ENCODE data around the gene FA2H. TPM values are rescaled to one million over a fixed set of nuclear protein-coding genes. Genes with fewer than 3 reads are reported as not detected.
"Not testable (repeated sequence)": the region's sequence is repeated elsewhere in the genome, so short reads cannot be mapped to it uniquely, and the experiment has no call there.

FA2H gene
- total RNA-seq, 1 experiment from 2014 or later: not detected

GRCh38 chr16:74738113-74738541 is 36.5 kb downstream of the FA2H start:
- DNase-seq: no peak
- H3K27me3 ChIP-seq: no peaks in the 10 kb centered on the region
- H3K4me3 ChIP-seq: no peak overlapping the region
- H3K9me3 ChIP-seq: no peaks in the 10 kb centered on the region
- no peaks in the 10 kb centered on the region for H3K36me3 ChIP-seq

- no peaks in the 10 kb centered on the region for H3K36me3 ChIP-seq
- no peak for DNase-seq
- no peaks in the 10 kb centered on the region for H3K9me3 ChIP-seq
- no peak overlapping the region for H3K4me3 ChIP-seq
- no peaks in the 10 kb centered on the region for H3K27me3 ChIP-seq
Measured at GRCh38 chr16:74737521-74737920, 37.1 kb downstream of the FA2H start.

DNA sequence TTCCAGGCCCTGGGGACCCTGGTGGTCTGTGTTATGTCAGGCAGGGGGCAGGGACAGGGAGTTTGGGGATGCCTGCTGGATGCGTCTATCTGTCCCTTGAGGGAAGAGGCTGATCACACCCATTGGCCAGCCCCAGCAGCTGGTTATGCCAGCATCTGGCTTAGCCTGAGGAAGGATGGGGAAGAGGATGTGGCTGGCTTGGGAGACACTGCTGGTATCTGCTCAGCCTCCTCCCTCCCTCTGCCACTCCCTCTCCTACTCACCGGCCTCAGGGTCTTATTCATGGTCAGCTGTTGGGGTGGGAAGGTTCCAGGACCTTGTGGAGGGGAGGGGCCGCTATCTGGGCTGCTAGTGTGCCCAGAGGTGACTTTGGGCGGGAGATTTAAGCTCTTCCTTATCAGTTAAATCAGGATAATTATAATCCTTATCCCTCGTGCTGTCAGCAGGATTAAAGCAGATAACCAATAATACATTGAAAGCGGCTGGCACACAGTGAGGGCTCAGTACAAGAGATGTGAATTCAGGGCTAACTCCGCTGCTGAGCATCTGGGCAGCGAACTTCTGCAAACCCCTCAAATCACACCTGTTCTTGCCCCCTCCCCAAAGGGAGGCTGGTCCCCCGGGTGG is 38.0 kb downstream of the FA2H start:
- no peaks in the 10 kb centered on the region for H3K9me3 ChIP-seq
- no peak for DNase-seq
- H3K27me3 ChIP-seq: no peaks in the 10 kb centered on the region
- H3K4me3 ChIP-seq: no peak overlapping the region
- H3K36me3 ChIP-seq: no peaks in the 10 kb centered on the region

DNA sequence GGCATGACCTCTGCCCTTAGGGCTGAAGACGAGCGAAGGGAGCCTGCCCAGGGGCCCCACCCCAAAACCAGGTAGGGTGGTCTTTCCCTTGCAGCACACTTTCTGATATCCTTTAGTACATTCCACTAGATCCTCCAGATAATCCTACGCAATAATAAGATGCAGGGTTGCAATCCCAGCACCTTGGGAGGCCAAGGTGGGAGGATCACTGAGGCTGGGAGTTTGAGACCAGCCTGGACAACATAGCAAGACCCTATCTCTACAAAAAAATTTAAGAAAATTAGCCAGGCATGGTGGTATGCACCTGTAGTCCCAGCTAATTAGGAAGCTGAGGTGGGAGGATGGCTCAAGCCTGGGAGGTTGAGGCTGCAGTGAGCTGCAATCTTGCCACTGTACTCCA is 39.1 kb downstream of the FA2H start:
- Histone ChIP-seq H3K9me3 (no peaks in the 10 kb centered on the region), H3K36me3 (no peaks in the 10 kb centered on the region), H3K4me3 (no peak overlapping the region), H3K27me3 (no peaks in the 10 kb centered on the region)
- DNase-seq: no peak

DNA sequence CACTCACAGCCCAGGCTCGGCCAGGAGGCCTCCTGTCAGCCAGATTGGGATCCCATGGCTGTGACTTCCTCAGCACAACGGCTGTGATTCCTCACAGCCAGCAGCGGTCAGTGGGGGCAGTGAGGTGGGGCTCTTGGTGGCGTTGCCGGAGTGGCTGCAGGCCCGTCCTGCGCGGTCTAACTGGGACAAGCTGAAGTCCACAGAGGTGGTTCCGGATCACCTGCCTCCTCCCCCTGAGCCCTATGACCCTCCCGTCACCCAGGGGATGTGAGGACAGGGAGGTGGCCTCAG is 39.5 kb downstream of the FA2H start:
- Histone ChIP-seq H3K9me3 (no peaks in the 10 kb centered on the region), H3K36me3 (no peaks in the 10 kb centered on the region), H3K27me3 (no peaks in the 10 kb centered on the region), H3K4me3 (no peak overlapping the region)
- DNase-seq: no peak

- Histone ChIP-seq H3K36me3 (no peaks in the 10 kb centered on the region), H3K4me3 (no peak overlapping the region), H3K27me3 (no peaks in the 10 kb centered on the region), H3K9me3 (no peaks in the 10 kb centered on the region)
- no peak for DNase-seq
Measured at GRCh38 chr16:74734361-74735161, 40.1 kb downstream of the FA2H start.

- Histone ChIP-seq H3K4me3 (no peak overlapping the region), H3K9me3 (no peaks in the 10 kb centered on the region), H3K27me3 (no peaks in the 10 kb centered on the region), H3K36me3 (no peaks in the 10 kb centered on the region)
- no peak for DNase-seq
Measured at GRCh38 chr16:74732707-74733350, 41.8 kb downstream of the FA2H start.

- Histone ChIP-seq H3K36me3 (no peaks in the 10 kb centered on the region), H3K9me3 (no peaks in the 10 kb centered on the region), H3K27me3 (no peaks in the 10 kb centered on the region), H3K4me3 (no peak overlapping the region)
- DNase-seq: no peak
Measured at GRCh38 chr16:74731853-74732477, 42.7 kb downstream of the FA2H start.

GRCh38 chr16:74729783-74730683 is 44.6 kb downstream of the FA2H start:
- peak; percentile 33 for DNase-seq

GRCh38 chr16:74727903-74728302 is 46.7 kb downstream of the FA2H start:
- no peak for DNase-seq
- Histone ChIP-seq H3K27me3 (no peaks in the 10 kb centered on the region), H3K4me3 (no peak overlapping the region), H3K36me3 (no peaks in the 10 kb centered on the region), H3K9me3 (no peaks in the 10 kb centered on the region)

More at GRCh38 chr16:74729783-74730683, 44.6 kb downstream of the FA2H start:
- H3K4me3 ChIP-seq: no peak overlapping the region
- no peaks in the 10 kb centered on the region for H3K9me3 ChIP-seq
- no peaks in the 10 kb centered on the region for H3K27me3 ChIP-seq
- no peaks in the 10 kb centered on the region for H3K36me3 ChIP-seq

DNA sequence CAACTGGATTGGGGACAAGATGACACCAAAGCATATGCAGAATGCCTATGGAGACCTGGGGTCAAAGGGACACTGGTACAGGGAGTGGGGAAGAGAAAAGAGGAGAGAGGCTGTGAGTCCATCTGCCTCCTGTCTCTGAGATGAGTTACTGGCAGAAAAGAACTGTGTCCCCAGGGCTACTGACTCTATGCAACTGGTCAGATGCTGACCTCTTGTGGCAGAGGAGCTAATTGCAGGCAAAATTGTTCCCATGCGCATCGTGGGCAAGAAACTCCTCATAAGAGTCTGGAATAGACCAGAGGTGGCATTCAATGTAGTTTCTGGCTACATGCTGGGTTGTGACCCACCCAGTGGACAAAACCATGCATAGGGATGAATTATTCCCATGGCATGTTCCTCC is 47.9 kb downstream of the FA2H start:
- Histone ChIP-seq H3K4me3 (no peak overlapping the region), H3K9me3 (no peaks in the 10 kb centered on the region), H3K27me3 (no peaks in the 10 kb centered on the region), H3K36me3 (no peaks in the 10 kb centered on the region)
- DNase-seq: no peak

DNA sequence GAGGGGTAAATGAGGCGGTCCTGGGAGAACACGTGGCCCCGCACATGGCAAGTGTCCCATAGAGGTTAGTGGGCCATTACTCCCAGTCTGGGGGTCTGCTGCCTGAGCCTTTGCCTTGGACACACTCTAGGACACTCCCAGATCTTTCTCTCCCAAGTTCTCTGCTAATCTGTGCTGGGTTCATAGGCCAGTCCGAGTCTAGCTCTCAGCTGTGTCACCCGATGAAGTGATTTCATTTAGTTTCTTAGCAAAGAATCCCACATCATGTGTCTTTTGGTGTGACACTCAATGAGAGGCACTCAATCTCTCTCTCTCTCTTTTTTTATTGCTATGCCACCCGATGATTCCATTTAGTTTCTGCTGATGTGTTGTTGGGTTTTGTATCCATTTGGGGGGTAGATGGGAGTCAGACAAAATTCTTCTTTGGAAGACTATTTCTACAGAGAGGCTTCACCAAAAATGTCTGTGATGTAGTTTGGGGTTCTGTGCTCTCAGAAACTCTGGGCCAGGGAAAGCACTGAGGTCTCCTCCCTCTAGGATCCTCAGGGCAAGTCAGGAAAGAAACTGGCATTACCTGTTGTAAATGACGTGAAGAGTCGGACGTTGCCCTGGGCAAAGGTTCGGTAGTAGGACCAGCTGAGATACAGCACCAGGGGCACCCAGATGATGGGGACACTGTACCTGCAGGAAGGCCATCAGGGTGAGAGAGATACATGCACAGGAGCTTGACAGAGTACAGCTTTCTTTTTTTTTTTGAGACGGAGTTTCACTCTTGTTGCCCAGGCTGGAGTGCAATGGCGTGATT is 48.8 kb downstream of the FA2H start:
- Histone ChIP-seq H3K4me3 (no peak overlapping the region), H3K27me3 (no peaks in the 10 kb centered on the region), H3K36me3 (no peaks in the 10 kb centered on the region), H3K9me3 (no peaks in the 10 kb centered on the region)
- DNase-seq: no peak

GRCh38 chr16:74724820-74725549 is 49.6 kb downstream of the FA2H start:
- H3K9me3 ChIP-seq: no peaks in the 10 kb centered on the region
- no peak overlapping the region for H3K4me3 ChIP-seq
- H3K36me3 ChIP-seq: no peaks in the 10 kb centered on the region
- H3K27me3 ChIP-seq: no peaks in the 10 kb centered on the region
- DNase-seq: peak; percentile 74

- no peak overlapping the region for H3K4me3 ChIP-seq
- H3K36me3 ChIP-seq: no peaks in the 10 kb centered on the region
- no peaks in the 10 kb centered on the region for H3K27me3 ChIP-seq
- no peaks in the 10 kb centered on the region for H3K9me3 ChIP-seq
- no peak for DNase-seq
Measured at GRCh38 chr16:74723256-74723655, 51.4 kb downstream of the FA2H start.

- DNase-seq, H3K27me3 ChIP-seq, H3K36me3 ChIP-seq, H3K9me3 ChIP-seq, H3K4me3 ChIP-seq: not testable (repeated sequence)
Measured at GRCh38 chr16:74722156-74722555, 52.5 kb downstream of the FA2H start.
